Stimulated activated CD4-positive, alpha-beta T cell treated with anti-CD3 and anti-CD28 coated beads, Interleukin-1b, Interleukin-23, amount 100 ng/mL, for 1 hour (primary cell): ENCODE measurements around the gene ATP11B.
"Not testable (repeated sequence)": the region's sequence is repeated elsewhere in the genome, so short reads cannot be mapped to it uniquely, and the experiment has no call there.

Source experiments
- DNase-seq, 2 donors: peaks; one replicate each; pipeline ENCODE4 v3.0.0-alpha.2; 2020; ENCODE audit warnings: low read depth in 2 of 2

Gene ATP11B

GRCh38 chr3:182795389-182795782 lies 2.1 kb downstream of the ATP11B start:
- no peak for DNase-seq

GRCh38 chr3:182796310-182796709 lies 3.0 kb downstream of the ATP11B start:
- no peak for DNase-seq

GRCh38 chr3:182797876-182798275 lies 4.6 kb downstream of the ATP11B start:
- DNase-seq: no peak

GRCh38 chr3:182799143-182799542 lies 5.8 kb downstream of the ATP11B start:
- DNase-seq: not testable (repeated sequence)

GRCh38 chr3:182800508-182800907 lies 7.2 kb downstream of the ATP11B start:
- no peak for DNase-seq

- no peak for DNase-seq
These were observed 9.4 kb downstream of the ATP11B start for GRCh38 chr3:182802413-182803390.

GRCh38 chr3:182803596-182803995 lies 10.3 kb downstream of the ATP11B start:
- DNase-seq: no peak

- no peak for DNase-seq
These were observed 13.8 kb downstream of the ATP11B start for GRCh38 chr3:182807061-182807460.

- DNase-seq: no peak
These were observed 14.9 kb downstream of the ATP11B start for GRCh38 chr3:182808041-182808770.

GRCh38 chr3:182809531-182809930 lies 16.2 kb downstream of the ATP11B start:
- no peak for DNase-seq

- no peak for DNase-seq
These were observed 17.4 kb downstream of the ATP11B start for GRCh38 chr3:182810574-182811268.

- DNase-seq: no peak
These were observed 17.9 kb downstream of the ATP11B start for GRCh38 chr3:182811269-182811596.

GRCh38 chr3:182812123-182812522 lies 18.8 kb downstream of the ATP11B start:
- DNase-seq: no peak

- DNase-seq: no peak
These were observed 21.2 kb downstream of the ATP11B start for GRCh38 chr3:182814419-182815062.

GRCh38 chr3:182816181-182816580 lies 22.9 kb downstream of the ATP11B start:
- no peak for DNase-seq

GRCh38 chr3:182818296-182818978 lies 25.1 kb downstream of the ATP11B start:
- no peak for DNase-seq

- DNase-seq: no peak
These were observed 28.1 kb downstream of the ATP11B start for GRCh38 chr3:182821221-182821981.

GRCh38 chr3:182822260-182822659 lies 29.0 kb downstream of the ATP11B start:
- DNase-seq: not testable (repeated sequence)

GRCh38 chr3:182824957-182825356 lies 31.7 kb downstream of the ATP11B start:
- DNase-seq: no peak

- no peak for DNase-seq
These were observed 36.6 kb downstream of the ATP11B start for GRCh38 chr3:182829761-182830405.
